Kidney tubule cell (primary cell): ENCODE data around the gene PIK3C2A.

ENCODE experiments used
- DNase-seq: peaks from one replicate; pipeline ENCODE4 v3.0.0-alpha.2; 2018; ENCODE audit warnings: low spot score

Gene PIK3C2A

DNA sequence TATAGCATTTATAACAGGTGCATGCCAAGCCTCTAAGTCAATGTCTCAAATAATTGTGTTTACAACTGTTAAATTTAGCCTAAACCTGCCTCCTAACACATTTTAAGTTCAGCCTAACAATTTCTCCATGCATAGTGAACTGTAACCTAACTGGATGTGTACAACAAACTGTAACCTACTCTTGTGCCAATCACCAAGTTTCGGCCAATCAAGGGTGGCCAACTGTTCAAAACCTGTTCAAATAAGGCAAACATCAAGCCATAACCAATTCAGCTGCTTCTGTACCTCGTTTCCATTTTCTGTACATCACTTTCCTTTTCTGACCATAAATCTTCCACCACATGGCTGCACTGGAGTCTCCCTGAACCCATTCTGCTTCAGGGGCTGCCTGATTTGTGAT, 45.4 kb downstream of the PIK3C2A start:
- no peak for DNase-seq

DNA sequence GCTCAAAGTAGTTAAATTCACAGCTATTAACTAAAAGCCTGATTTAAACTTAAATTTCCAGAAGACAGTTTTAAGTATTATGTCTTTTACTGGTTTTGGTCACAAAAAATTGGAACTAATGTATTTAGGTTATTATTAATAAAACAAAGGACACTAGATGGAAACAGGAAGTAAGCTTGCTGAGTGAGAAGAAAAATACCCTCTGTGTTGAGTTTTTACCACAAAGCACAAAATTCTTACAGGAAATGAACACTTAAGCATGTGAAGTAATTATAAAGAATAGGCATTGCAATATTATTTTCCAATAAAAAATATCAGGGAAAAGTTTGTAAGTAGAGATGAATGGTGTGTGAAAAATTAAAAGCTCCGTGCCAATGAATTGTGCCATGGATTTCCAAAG, 46.3 kb downstream of the PIK3C2A start:
- no peak for DNase-seq

DNA sequence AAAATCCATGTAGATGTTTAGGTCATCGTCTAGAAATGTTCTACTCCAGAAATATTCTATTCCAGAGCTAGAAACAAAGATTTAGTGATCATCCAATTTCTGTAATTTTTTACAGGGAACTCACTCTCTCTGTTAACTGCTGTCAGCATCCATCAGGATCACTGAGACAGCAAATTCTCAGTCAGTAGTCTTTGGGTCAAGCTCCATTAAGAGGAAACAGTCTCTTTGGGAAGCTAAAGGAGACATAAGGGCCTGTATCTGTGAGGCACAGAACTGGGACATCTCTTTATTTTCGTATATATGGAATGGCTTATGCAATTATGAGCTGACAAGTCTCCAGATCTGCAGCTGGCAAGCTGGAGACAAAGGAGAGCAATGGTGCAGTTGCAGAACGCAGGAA, 48.3 kb downstream of the PIK3C2A start:
- no peak for DNase-seq
